Measurements from ENCODE around the gene HSCB. TPM values are rescaled to one million over a fixed set of nuclear protein-coding genes. Genes with fewer than 3 reads are reported as not detected.

HSCB gene
- total RNA-seq, 1 experiment from 2014 or later = 14.1 TPM

DNA sequence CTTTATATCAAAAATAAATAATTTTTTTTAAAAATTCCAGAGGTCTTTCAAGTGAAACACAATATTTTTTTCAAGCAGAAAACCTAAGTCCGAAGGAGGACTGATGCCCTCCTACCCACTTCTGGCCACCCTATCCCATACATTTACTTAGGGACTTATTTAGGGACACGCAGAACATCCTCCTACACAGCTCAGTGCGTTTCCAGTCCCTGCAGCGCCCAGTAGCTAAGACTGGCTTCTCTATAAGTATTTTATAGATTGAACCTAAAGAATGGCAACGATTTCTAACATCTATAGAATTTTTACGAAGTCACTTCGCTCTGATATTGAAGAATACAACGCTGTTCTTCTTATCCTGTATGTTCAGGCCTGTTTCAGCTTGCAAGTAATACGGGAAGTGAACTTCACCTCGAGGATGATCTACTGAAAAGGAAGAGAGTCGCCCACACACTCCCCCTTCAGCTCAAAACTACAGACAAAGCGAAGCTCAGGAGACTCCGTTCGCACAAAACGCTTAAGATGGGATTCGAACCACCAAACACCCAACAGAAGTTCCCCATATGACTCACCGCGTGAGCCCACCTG is 547 bp upstream of the HSCB start:
- no peaks in the 10 kb centered on the region for H3F3A ChIP-seq (ENCODE audit: low read length, unreplicated experiment)
- POLR2A ChIA-PET (ENCODE audit: unreplicated experiment) = interaction anchor here (0.6 kb wide), 1 partner anchor 32 kb away, joined by 3 read pairs; no protein-coding TSS in a partner anchor
- ATAC-seq = no peak; the same call in 1 of the 2 replicates

GRCh38 chr22:28742562-28742962 is 723 bp downstream of the HSCB start:
- H4K20me1 ChIP-seq (ENCODE audit: low read length) = no peaks in the 10 kb centered on the region
- H3F3A ChIP-seq (ENCODE audit: low read length, unreplicated experiment) = no peaks in the 10 kb centered on the region
- H3K36me3 ChIP-seq (ENCODE audit: low read depth, low read length) = no peaks in the 10 kb centered on the region; the same call in 1 of the 2 replicates
- no peaks in the 10 kb centered on the region for H3K27me3 ChIP-seq (ENCODE audit: low read length)
- ATAC-seq (no peak), DNase-seq (no peak)
- no peaks in the 10 kb centered on the region for H3K9me2 ChIP-seq (replicated peaks; ENCODE audit: low read length)
- TF ChIP-seq, protein P1, sequence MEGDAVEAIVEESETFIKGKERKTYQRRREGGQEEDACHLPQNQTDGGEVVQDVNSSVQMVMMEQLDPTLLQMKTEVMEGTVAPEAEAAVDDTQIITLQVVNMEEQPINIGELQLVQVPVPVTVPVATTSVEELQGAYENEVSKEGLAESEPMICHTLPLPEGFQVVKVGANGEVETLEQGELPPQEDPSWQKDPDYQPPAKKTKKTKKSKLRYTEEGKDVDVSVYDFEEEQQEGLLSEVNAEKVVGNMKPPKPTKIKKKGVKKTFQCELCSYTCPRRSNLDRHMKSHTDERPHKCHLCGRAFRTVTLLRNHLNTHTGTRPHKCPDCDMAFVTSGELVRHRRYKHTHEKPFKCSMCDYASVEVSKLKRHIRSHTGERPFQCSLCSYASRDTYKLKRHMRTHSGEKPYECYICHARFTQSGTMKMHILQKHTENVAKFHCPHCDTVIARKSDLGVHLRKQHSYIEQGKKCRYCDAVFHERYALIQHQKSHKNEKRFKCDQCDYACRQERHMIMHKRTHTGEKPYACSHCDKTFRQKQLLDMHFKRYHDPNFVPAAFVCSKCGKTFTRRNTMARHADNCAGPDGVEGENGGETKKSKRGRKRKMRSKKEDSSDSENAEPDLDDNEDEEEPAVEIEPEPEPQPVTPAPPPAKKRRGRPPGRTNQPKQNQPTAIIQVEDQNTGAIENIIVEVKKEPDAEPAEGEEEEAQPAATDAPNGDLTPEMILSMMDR (conservative IDR thresholded peaks at IDR 0.05; ENCODE audit: low read depth, low read length) = no peak
- TF ChIP-seq EZH2 (IDR thresholded peaks at IDR 0.05; ENCODE audit: low read length, unreplicated experiment) = no peak
- ChIA-PET POLR2A (ENCODE audit: unreplicated experiment) (interaction anchor here (0.5 to 0.6 kb wide), 2 partner anchors 57 to 60 kb away, joined by 3 to 6 read pairs; no protein-coding TSS in a partner anchor), CTCF (no interaction called here)
- no TSS peak for BruUV-seq (replicated peaks)
- H3K9ac ChIP-seq (ENCODE audit: low read length) = peak overlapping the region; percentile 95
- peaks cover 50% of the 10 kb centered on the region for H3K79me2 ChIP-seq (ENCODE audit: low read length)
- peaks cover 7% of the 10 kb centered on the region for H3K4me1 ChIP-seq (ENCODE audit: insufficient read depth, low read length)
- H3K4me2 ChIP-seq (ENCODE audit: low read length) = peak overlapping the region; percentile 88
- H3K27ac ChIP-seq (ENCODE audit: low read length) = peak overlapping the region; percentile 66
- intact Hi-C loops (cut with micrococcal nuclease) = loop anchor here (2.0 kb wide), 1 partner anchor 32 kb away; no protein-coding TSS in a partner anchor
- no peaks in the 10 kb centered on the region for H3K9me3 ChIP-seq (ENCODE audit: low read length)
- H3K4me3 ChIP-seq (ENCODE audit: low read length) = peak overlapping the region; percentile 81
- peak overlapping the region; percentile 97 for H2AFZ ChIP-seq (ENCODE audit: low read length)

More for the DNA sequence above, 547 bp upstream of the HSCB start:
- H3K4me2 ChIP-seq (ENCODE audit: low read length) = peak overlapping the region; percentile 85
- peak overlapping the region; percentile 71 for H2AFZ ChIP-seq (ENCODE audit: low read length)
- TF ChIP-seq EZH2phosphoT487 (IDR thresholded peaks at IDR 0.05; ENCODE audit: borderline replicate concordance, low read length) (no peak), EZH2 (IDR thresholded peaks at IDR 0.05; ENCODE audit: low read length, unreplicated experiment) (no peak)
- TF ChIP-seq, protein P1 (conservative IDR thresholded peaks at IDR 0.05; ENCODE audit: low read depth, low read length) = no peak
- no peaks in the 10 kb centered on the region for H3K9me3 ChIP-seq (ENCODE audit: low read length)
- H3K4me3 ChIP-seq (ENCODE audit: low read length) = peak overlapping the region; percentile 81
- CTCF ChIA-PET = interaction anchor here (0.6 kb wide), 2 partner anchors 32 kb away, joined by 3 read pairs; no protein-coding TSS in a partner anchor
- intact Hi-C loops (cut with micrococcal nuclease) = no loop called here
- no peaks in the 10 kb centered on the region for H3K27me3 ChIP-seq (ENCODE audit: low read length)
- DNase-seq = no peak
- H3K4me1 ChIP-seq (ENCODE audit: insufficient read depth, low read length) = peaks cover 7% of the 10 kb centered on the region
- no peak overlapping the region for H3K27ac ChIP-seq (ENCODE audit: low read length)
- no peaks in the 10 kb centered on the region; the same call in 1 of the 2 replicates for H3K36me3 ChIP-seq (ENCODE audit: low read depth, low read length)
- peak overlapping the region; percentile 95 for H3K9ac ChIP-seq (ENCODE audit: low read length)
- no TSS peak for BruUV-seq (replicated peaks)
- no peaks in the 10 kb centered on the region for H4K20me1 ChIP-seq (ENCODE audit: low read length)
- H3K9me2 ChIP-seq (replicated peaks; ENCODE audit: low read length) = no peaks in the 10 kb centered on the region
- peaks cover 61% of the 10 kb centered on the region for H3K79me2 ChIP-seq (ENCODE audit: low read length)

GRCh38 chr22:28743852-28744251 is 2.0 kb downstream of the HSCB start:
- Histone ChIP-seq H3K9me3 (ENCODE audit: low read length) (no peaks in the 10 kb centered on the region), H4K20me1 (ENCODE audit: low read length) (no peaks in the 10 kb centered on the region), H3K27me3 (ENCODE audit: low read length) (no peaks in the 10 kb centered on the region), H3K79me2 (ENCODE audit: low read length) (peaks cover 37% of the 10 kb centered on the region), H3K9me2 (replicated peaks; ENCODE audit: low read length) (no peaks in the 10 kb centered on the region), H3K4me2 (ENCODE audit: low read length) (no peak overlapping the region), H2AFZ (ENCODE audit: low read length) (no peak overlapping the region), H3F3A (ENCODE audit: low read length, unreplicated experiment) (no peaks in the 10 kb centered on the region), H3K4me1 (ENCODE audit: insufficient read depth, low read length) (peaks cover 7% of the 10 kb centered on the region), H3K9ac (ENCODE audit: low read length) (no peak overlapping the region), H3K4me3 (ENCODE audit: low read length) (no peak overlapping the region), H3K36me3 (ENCODE audit: low read depth, low read length) (no peaks in the 10 kb centered on the region; the same call in 1 of the 2 replicates), H3K27ac (ENCODE audit: low read length) (no peak overlapping the region)
- ATAC-seq (no peak), DNase-seq (no peak)
- no peak for TF ChIP-seq EZH2phosphoT487 (IDR thresholded peaks at IDR 0.05; ENCODE audit: borderline replicate concordance, low read length)
- no peak for TF ChIP-seq EZH2 (IDR thresholded peaks at IDR 0.05; ENCODE audit: low read length, unreplicated experiment)
- TF ChIP-seq, protein P1 (conservative IDR thresholded peaks at IDR 0.05; ENCODE audit: low read depth, low read length) = no peak
- intact Hi-C loops (cut with micrococcal nuclease) = loop anchor here (2.0 kb wide), 1 partner anchor 33 kb away; no protein-coding TSS in a partner anchor
- no TSS peak for BruUV-seq (replicated peaks)
- POLR2A ChIA-PET (ENCODE audit: unreplicated experiment) = no interaction called here
- CTCF ChIA-PET = no interaction called here
